ENCODE data around the gene SLK.

The SLK gene

DNA sequence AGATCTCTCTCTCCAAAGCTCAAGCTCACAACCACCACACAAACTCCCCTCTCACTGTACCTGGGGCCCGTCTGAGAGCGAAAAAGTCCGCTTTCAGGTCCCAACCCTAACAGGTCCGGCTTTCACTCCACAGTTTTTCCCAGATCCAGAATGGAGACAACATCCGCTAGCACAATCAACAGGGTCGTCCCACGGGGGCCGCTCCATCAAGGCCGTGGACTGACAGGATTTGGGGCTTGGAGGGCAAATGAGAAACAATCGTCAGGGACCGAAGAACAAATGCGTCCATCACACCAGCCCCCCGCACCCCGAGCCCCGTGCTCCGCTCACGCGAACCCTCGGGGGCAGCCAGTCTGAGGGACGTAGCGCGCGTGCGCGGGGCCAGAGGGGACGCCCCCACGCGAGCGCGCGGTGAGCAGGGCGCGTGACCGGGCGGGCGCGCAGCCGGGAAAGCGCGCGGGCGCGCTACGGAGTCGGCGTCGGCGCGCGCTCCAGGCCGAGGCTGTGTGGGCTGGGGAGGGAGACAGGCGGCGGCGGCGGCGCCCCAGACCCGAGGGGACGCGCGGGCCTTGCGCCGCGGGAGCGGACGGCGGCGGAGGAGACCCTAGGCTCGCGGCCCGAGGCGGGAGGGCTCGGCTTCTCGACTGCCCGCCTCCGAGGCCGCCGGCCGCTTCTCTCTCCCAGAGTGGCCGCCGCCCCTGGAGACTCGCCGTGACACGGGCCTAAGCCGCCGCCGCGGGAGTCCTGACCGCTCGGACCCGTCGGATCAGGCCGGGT, at the start of gene SLK:
Gene SLK, plus strand, starts transcription at position 470 of the 777 bp plus-strand sequence. CDS start 606 bp downstream, outside the sequence.
- H3K9ac ChIP-seq (ENCODE audit: low read length): peak within 1 kb of the TSS; percentile 84
- no peaks in the 10 kb centered on the region for H3K9me2 ChIP-seq (replicated peaks; ENCODE audit: insufficient read depth, low read length)
- H3K36me3 ChIP-seq (ENCODE audit: low read length): no peaks in the 10 kb centered on the region
- H3F3A ChIP-seq (ENCODE audit: insufficient read depth): peaks cover 19% of the 10 kb centered on the region; the same call in 1 of the 2 replicates
- H3K4me2 ChIP-seq (ENCODE audit: low read depth, low read length, poor library complexity, severe bottlenecking): peak within 1 kb of the TSS; percentile 89
- H3K9me3 ChIP-seq (ENCODE audit: insufficient read depth, low read length): no peaks in the 10 kb centered on the region
- H3K27ac ChIP-seq (ENCODE audit: low read depth, low read length): peak within 1 kb of the TSS; percentile 60
- H4K20me1 ChIP-seq (ENCODE audit: low read depth, low read length): peaks cover 11% of the 10 kb centered on the region
- H3K79me2 ChIP-seq (ENCODE audit: insufficient read depth, low read length): peaks cover 47% of the 10 kb centered on the region
- no peak for TF ChIP-seq EZH2phosphoT487 (conservative IDR thresholded peaks at IDR 0.05; ENCODE audit: low read length)
- no peak for TF ChIP-seq CTCF (IDR thresholded peaks at IDR 0.05; ENCODE audit: insufficient read depth, low read length, poor library complexity, severe bottlenecking)
- H3K27me3 ChIP-seq (ENCODE audit: low read length): no peaks in the 10 kb centered on the region
- H2AFZ ChIP-seq (ENCODE audit: low read depth, low read length, severe bottlenecking): peak within 1 kb of the TSS; percentile 96
- peak within 1 kb of the TSS; percentile 89 for H3K4me3 ChIP-seq (ENCODE audit: insufficient read depth, low read length, poor library complexity, severe bottlenecking)

- H3K4me2 ChIP-seq (ENCODE audit: low read depth, low read length, poor library complexity, severe bottlenecking): peak overlapping the region; percentile 81
- TF ChIP-seq EZH2phosphoT487 (conservative IDR thresholded peaks at IDR 0.05; ENCODE audit: low read length) (no peak), CTCF (IDR thresholded peaks at IDR 0.05; ENCODE audit: insufficient read depth, low read length, poor library complexity, severe bottlenecking) (no peak)
- H2AFZ ChIP-seq (ENCODE audit: low read depth, low read length, severe bottlenecking): peak overlapping the region; percentile 80
- no peaks in the 10 kb centered on the region; the same call in 1 of the 2 replicates for H3K79me2 ChIP-seq (ENCODE audit: insufficient read depth, low read length)
- H3F3A ChIP-seq (ENCODE audit: insufficient read depth): peaks cover 5% of the 10 kb centered on the region; the same call in 1 of the 2 replicates
- no peaks in the 10 kb centered on the region for H3K9me2 ChIP-seq (replicated peaks; ENCODE audit: insufficient read depth, low read length)
- peak overlapping the region; percentile 80 for H3K4me3 ChIP-seq (ENCODE audit: insufficient read depth, low read length, poor library complexity, severe bottlenecking)
- 0 out of 2 replicates have a peak, but pooled peaks cover 7% of the 10 kb centered on the region for H3K36me3 ChIP-seq (ENCODE audit: low read length)
- peak overlapping the region; percentile 17 for H3K27ac ChIP-seq (ENCODE audit: low read depth, low read length)
- H4K20me1 ChIP-seq (ENCODE audit: low read depth, low read length): no peaks in the 10 kb centered on the region
- peak overlapping the region; percentile 81 for H3K9ac ChIP-seq (ENCODE audit: low read length)
- peaks cover 6% of the 10 kb centered on the region; the same call in 1 of the 2 replicates for H3K9me3 ChIP-seq (ENCODE audit: insufficient read depth, low read length)
- H3K27me3 ChIP-seq (ENCODE audit: low read length): no peaks in the 10 kb centered on the region
Measured at GRCh38 chr10:103917302-103918052, 49.5 kb upstream of the SLK start.

DNA sequence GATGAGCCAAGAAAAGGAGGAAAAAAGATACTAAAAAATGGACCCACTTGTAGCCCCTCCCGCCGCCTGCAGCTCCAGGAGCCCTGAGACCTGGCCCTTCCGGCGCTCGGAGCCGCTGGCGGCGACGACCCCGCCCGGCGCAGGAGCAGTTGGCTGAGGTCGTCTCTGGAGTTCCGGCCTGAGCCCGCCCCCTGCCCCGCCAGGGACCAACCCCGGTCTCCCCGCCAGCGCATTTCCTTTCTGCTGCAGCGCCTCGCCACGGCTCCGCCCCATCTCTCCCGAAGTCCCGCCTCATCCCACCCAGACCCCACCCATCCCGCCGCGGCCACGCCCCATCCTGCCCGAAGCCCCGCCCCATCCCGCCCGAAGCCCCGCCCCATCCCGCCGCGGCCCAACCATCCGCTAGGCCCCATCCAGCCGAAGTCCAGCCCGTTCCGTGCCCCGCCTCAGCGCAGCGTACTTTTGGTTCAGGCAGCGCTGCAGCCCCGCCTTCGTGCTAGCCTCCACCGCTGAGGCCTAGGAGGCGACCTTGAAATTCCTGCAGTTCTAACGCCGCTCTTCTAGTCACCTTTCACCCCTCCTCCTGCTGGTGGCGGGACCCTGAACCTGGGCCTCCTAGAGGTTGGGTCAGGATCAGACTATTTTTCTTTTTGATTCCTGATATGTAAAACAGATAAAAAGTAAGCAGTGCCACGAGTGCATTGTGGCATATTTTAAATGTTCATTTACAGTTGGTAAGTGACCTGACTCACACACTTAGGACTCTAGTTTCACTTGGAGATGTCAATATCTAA, 48.7 kb upstream of the SLK start, which contains the start of gene STN1:
Gene STN1, minus strand, starts transcription at position 132 of the 794 bp plus-strand sequence. CDS start 590 bp downstream, outside the sequence.
- no peak for TF ChIP-seq CTCF (IDR thresholded peaks at IDR 0.05; ENCODE audit: insufficient read depth, low read length, poor library complexity, severe bottlenecking)
- no peak for TF ChIP-seq EZH2phosphoT487 (conservative IDR thresholded peaks at IDR 0.05; ENCODE audit: low read length)
- Histone ChIP-seq H2AFZ (ENCODE audit: low read depth, low read length, severe bottlenecking) (peak within 1 kb of the TSS; percentile 95), H3K79me2 (ENCODE audit: insufficient read depth, low read length) (no peaks in the 10 kb centered on the region; the same call in 1 of the 2 replicates), H3K27me3 (ENCODE audit: low read length) (no peaks in the 10 kb centered on the region), H4K20me1 (ENCODE audit: low read depth, low read length) (no peaks in the 10 kb centered on the region), H3K9me3 (ENCODE audit: insufficient read depth, low read length) (peaks cover 6% of the 10 kb centered on the region; the same call in 1 of the 2 replicates), H3K36me3 (ENCODE audit: low read length) (0 out of 2 replicates have a peak, but pooled peaks cover 7% of the 10 kb centered on the region), H3K4me3 (ENCODE audit: insufficient read depth, low read length, poor library complexity, severe bottlenecking) (peak within 1 kb of the TSS; percentile 80), H3F3A (ENCODE audit: insufficient read depth) (peaks cover 5% of the 10 kb centered on the region; the same call in 1 of the 2 replicates), H3K9me2 (replicated peaks; ENCODE audit: insufficient read depth, low read length) (no peaks in the 10 kb centered on the region), H3K9ac (ENCODE audit: low read length) (peak within 1 kb of the TSS; percentile 81), H3K4me2 (ENCODE audit: low read depth, low read length, poor library complexity, severe bottlenecking) (peak within 1 kb of the TSS; percentile 81), H3K27ac (ENCODE audit: low read depth, low read length) (peak within 1 kb of the TSS; percentile 30)
